Endothelial cell of umbilical vein (primary cell): ENCODE data around the gene TESMIN. TPM values are rescaled to one million over a fixed set of nuclear protein-coding genes. Genes with fewer than 3 reads are reported as not detected.

Experiments
- BruUV-seq: library from RNA; stranded (reverse); fragments of 400-500 nt; replicated peaks from 2 replicates; lab custom pipeline; 2021; lab: Mats Ljungman, UMichigan
- CTCF ChIA-PET: fragments of 300-600, 350-600 bp; sonication (Branson Sonifier 250); formaldehyde crosslinking; loops from one replicate; lab custom pipeline; 2021; ENCODE audit warnings: antibody characterized with exemption, inconsistent platforms; lab: Charles Lee
- POLR2A ChIA-PET: fragments of 300-600, 350-600 bp; sonication (Branson Sonifier 250); formaldehyde crosslinking; loops from one replicate; lab custom pipeline; 2021; ENCODE audit warnings: antibody characterized with exemption, inconsistent platforms; lab: Charles Lee
- DNase-seq: peaks from one replicate; pipeline ENCODE4 v3.0.0-alpha.2; 2011; ENCODE audit warnings: low read depth, low spot score
- FAIRE-seq: peaks from 2 replicates; lab custom pipeline; 2011; peaks lifted over from hg19 to GRCh38; lab: Jason Lieb, UNC
- H2AFZ ChIP-seq: 2 replicates; pipeline ENCODE4 v1.6.0; 2012; ENCODE audit warnings: low read depth, low read length, control low read depth, inconsistent platforms
- H3K27ac ChIP-seq: 2 replicates; pipeline ENCODE4 v1.5.1; 2011; ENCODE audit warnings: low read depth, mild to moderate bottlenecking, control low read depth, low read length, moderate library complexity; ENCODE audit not compliant: insufficient read depth
- H3K27me3 ChIP-seq, 2 experiments: 2 replicates each; pipeline versions ENCODE4 v1.6.0 to v1.6.1; 2011; ENCODE audit warnings: low read length in 2 of 2, mixed read lengths in 1 of 2; ENCODE audit not compliant: control insufficient read depth in 2 of 2, insufficient read depth in 2 of 2
- H3K36me3 ChIP-seq, 2 experiments: 2 replicates in 1 of 2; 3 replicates in 1 of 2; pipeline ENCODE4 v1.5.1; 2011; ENCODE audit warnings: low read length in 2 of 2, mild to moderate bottlenecking in 1 of 2, moderate library complexity in 1 of 2; ENCODE audit not compliant: control insufficient read depth in 2 of 2, insufficient read depth in 2 of 2; ENCODE audit errors: extremely low read depth in 1 of 2
- H3K4me1 ChIP-seq: 3 replicates; pipeline ENCODE4 v1.5.1; 2011; ENCODE audit warnings: mild to moderate bottlenecking, low read length; ENCODE audit not compliant: control insufficient read depth, insufficient read depth; ENCODE audit errors: extremely low read depth
- H3K4me2 ChIP-seq: 2 replicates; pipeline ENCODE4 v1.6.1; 2011; ENCODE audit warnings: low read length, control low read depth, mixed read lengths; ENCODE audit not compliant: insufficient read depth
- H3K4me3 ChIP-seq, 3 experiments: fragments of 200-600 bp in 1 of 3; sonication (generic), shearing (Covaris generic) in 1 of 3; replicated peaks in 1 of 3; 2 replicates each; pipeline ENCODE4 v1.5.1; 2011 to 2016; ENCODE audit warnings: control low read depth in 3 of 3, low read length in 3 of 3, mild to moderate bottlenecking in 2 of 3, inconsistent platforms in 1 of 3, low read depth in 1 of 3, moderate library complexity in 1 of 3; ENCODE audit not compliant: insufficient read depth in 1 of 3
- H3K79me2 ChIP-seq: 2 replicates; pipeline ENCODE4 v1.6.0; 2012; ENCODE audit warnings: low read length, inconsistent platforms; ENCODE audit not compliant: control insufficient read depth, insufficient read depth
- H3K9ac ChIP-seq: replicated peaks from 2 replicates; pipeline ENCODE3; 2011; ENCODE audit warnings: low read length, control low read depth; ENCODE audit not compliant: insufficient read depth; ENCODE audit errors: extremely low read depth
- H3K9me1 ChIP-seq: replicated peaks from 3 replicates; pipeline ENCODE4 v1.6.0; 2011; ENCODE audit warnings: mild to moderate bottlenecking, low read length; ENCODE audit not compliant: control insufficient read depth, insufficient read depth; ENCODE audit errors: extremely low read depth
- H3K9me3 ChIP-seq: replicated peaks from 2 replicates; pipeline ENCODE4 v1.5.1; 2012; ENCODE audit warnings: low read length, inconsistent platforms; ENCODE audit not compliant: control insufficient read depth, insufficient read depth
- H4K20me1 ChIP-seq: replicated peaks from 2 replicates; pipeline ENCODE3; 2011; ENCODE audit warnings: mild to moderate bottlenecking, low read length; ENCODE audit not compliant: control insufficient read depth, insufficient read depth; ENCODE audit errors: extremely low read depth
- CTCF ChIP-seq, 2 donors: IDR thresholded peaks; 1 replicate in 1 of 2; 2 replicates in 1 of 2; pipeline ENCODE4 v1.5.1; 2011; ENCODE audit warnings: low read length in 2 of 2, mild to moderate bottlenecking in 2 of 2, moderate library complexity in 2 of 2, control low read depth in 1 of 2, inconsistent platforms in 1 of 2, low read depth in 1 of 2; ENCODE audit not compliant: insufficient read depth in 1 of 2; ENCODE audit errors: extremely low read depth in 1 of 2
- EZH2 ChIP-seq: IDR thresholded peaks from 2 replicates; pipeline ENCODE4 v1.6.1; 2012; ENCODE audit warnings: borderline replicate concordance, low read depth, mild to moderate bottlenecking, moderate library complexity, low read length, inconsistent platforms; ENCODE audit not compliant: severe bottlenecking
- FOS ChIP-seq: IDR thresholded peaks from 2 replicates; pipeline ENCODE4 v1.6.1; 2011; ENCODE audit warnings: mild to moderate bottlenecking, low read length, moderate library complexity, borderline replicate concordance; ENCODE audit not compliant: insufficient read depth
- GATA2 ChIP-seq: IDR thresholded peaks from 2 replicates; pipeline ENCODE4 v1.7.0; 2011; ENCODE audit warnings: low read depth, mild to moderate bottlenecking, moderate library complexity, mixed read lengths, low read length; ENCODE audit not compliant: insufficient read length, insufficient read depth
- JUN ChIP-seq: IDR thresholded peaks from 2 replicates; pipeline ENCODE4 v1.6.1; 2011; ENCODE audit warnings: borderline replicate concordance, low read depth; ENCODE audit not compliant: insufficient read length, insufficient read depth
- MAX ChIP-seq: IDR thresholded peaks from 2 replicates; pipeline ENCODE4 v1.6.1; 2011; ENCODE audit not compliant: insufficient read depth, insufficient read length
- MYC ChIP-seq: IDR thresholded peaks from one replicate; pipeline ENCODE4 v1.6.1; 2011; ENCODE audit warnings: mild to moderate bottlenecking, low read depth, low read length
- POLR2A ChIP-seq: IDR thresholded peaks from 2 replicates; pipeline ENCODE4 v1.6.1; 2012; ENCODE audit warnings: low read depth, mild to moderate bottlenecking, control low read depth, low read length
- POLR2AphosphoS5 ChIP-seq: IDR thresholded peaks from 2 replicates; pipeline ENCODE4 v1.6.1; 2012; ENCODE audit warnings: low read depth, mild to moderate bottlenecking, control low read depth, low read length, moderate library complexity; ENCODE audit not compliant: insufficient read depth
- dilution Hi-C: fragments of 300-500 bp; cut with MboI; formaldehyde crosslinking; loops from one replicate; pipeline ENCODE4 v1.15.0; 2019; ENCODE audit warnings: low sequenced_read_pairs; ENCODE audit not compliant: extremely low pct_ligation_motif_present
- intact Hi-C: fragments of 100-400 bp; cut with micrococcal nuclease; formaldehyde crosslinking; loops from one replicate; pipeline ENCODE4 v1.10.0; 2022
- polyA plus RNA-seq, 4 experiments: library from polyadenylated mRNA; depleted of rRNA in 3 of 4; stranded (reverse) in 3 of 4; unstranded in 1 of 4; fragments of >200 nt; gene quantifications; 2 replicates each; pipeline versions ENCODE4 v1.2.1 to v1.2.3, GENCODE V29; 2011 to 2012; ENCODE audit warnings: missing spikeins in 1 of 4
- total RNA-seq: library from RNA; stranded (reverse); gene quantifications from 2 replicates; pipeline ENCODE4 v1.2.3, GENCODE V29; 2021

Gene TESMIN
- total and polyA plus RNA-seq, 2 donors (not counting 3 experiments of a cell fraction or from before 2014, with no cell fraction given): 1.7 to 6.1 TPM

GRCh38 chr11:68774194-68774585, 22.9 kb upstream of the TESMIN start:
- ChIA-PET POLR2A (no interaction called here), CTCF (no interaction called here)
- no peak overlapping the region for H3K4me3 ChIP-seq
- dilution Hi-C loops: no loop called here
- peaks cover 8 to 50% of the 10 kb centered on the region in 2 experiments for H3K36me3 ChIP-seq
- no peaks in the 10 kb centered on the region for H3K79me2 ChIP-seq
- H3K27me3 ChIP-seq: no peaks in the 10 kb centered on the region
- H2AFZ ChIP-seq: no peak overlapping the region
- H4K20me1 ChIP-seq: no peaks in the 10 kb centered on the region
- TF ChIP-seq MYC (no peak), POLR2AphosphoS5 (no peak), JUN (no peak), CTCF (IDR thresholded peaks at IDR 0.05; ENCODE audit: extremely low read depth in 1 of 2, insufficient read depth in 1 of 2, low read depth in 1 of 2, low read length in 2 of 2) (no peak), POLR2A (no peak), EZH2 (no peak), GATA2 (no peak), MAX (no peak), FOS (no peak)
- H3K9me1 ChIP-seq: no peaks in the 10 kb centered on the region
- no peaks in the 10 kb centered on the region for H3K4me1 ChIP-seq
- H3K27ac ChIP-seq: no peak overlapping the region
- intact Hi-C loops: no loop called here
- H3K4me2 ChIP-seq: no peak overlapping the region
- H3K9ac ChIP-seq: no peak overlapping the region
- FAIRE-seq (no peak), DNase-seq (no peak)
- H3K9me3 ChIP-seq: no peaks in the 10 kb centered on the region
- BruUV-seq: no TSS peak
